GM18909 (cell line): Measurements from ENCODE around the gene ZNF488.

Experiments
- ATAC-seq: cut with Tn5 transposase; IDR thresholded peaks from one replicate; pipeline ENCODE4 v1.9.1; 2021; ENCODE audit warnings: mild to moderate bottlenecking; ENCODE audit not compliant: unreplicated experiment, poor library complexity

Gene ZNF488

GRCh38 chr10:47410862-47411261 is 26.8 kb upstream of the ZNF488 start:
- ATAC-seq: no peak

GRCh38 chr10:47410271-47410670 is 26.2 kb upstream of the ZNF488 start:
- ATAC-seq: no peak

DNA sequence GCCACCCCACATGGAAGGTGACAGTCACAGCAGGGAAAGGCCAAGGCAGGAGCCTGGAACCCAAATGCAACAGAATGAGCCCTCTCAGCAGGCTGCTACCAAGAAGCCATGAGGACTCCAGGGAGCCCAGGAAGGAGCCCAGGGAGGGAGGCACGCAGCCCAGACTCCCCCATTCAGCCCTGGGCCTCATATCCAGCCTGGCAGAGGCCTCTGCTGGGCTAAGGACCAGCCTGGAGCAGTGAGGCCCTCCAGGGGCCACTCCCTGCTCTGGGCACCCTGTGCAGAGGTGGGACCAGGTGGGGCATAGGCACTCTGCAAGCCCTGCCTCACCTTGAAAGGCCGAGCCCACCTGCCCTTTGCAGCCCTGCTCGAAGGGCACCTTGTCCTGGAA is 25.8 kb upstream of the ZNF488 start:
- no peak for ATAC-seq

- no peak for ATAC-seq
Measured at GRCh38 chr10:47409171-47409865, 25.2 kb upstream of the ZNF488 start.

DNA sequence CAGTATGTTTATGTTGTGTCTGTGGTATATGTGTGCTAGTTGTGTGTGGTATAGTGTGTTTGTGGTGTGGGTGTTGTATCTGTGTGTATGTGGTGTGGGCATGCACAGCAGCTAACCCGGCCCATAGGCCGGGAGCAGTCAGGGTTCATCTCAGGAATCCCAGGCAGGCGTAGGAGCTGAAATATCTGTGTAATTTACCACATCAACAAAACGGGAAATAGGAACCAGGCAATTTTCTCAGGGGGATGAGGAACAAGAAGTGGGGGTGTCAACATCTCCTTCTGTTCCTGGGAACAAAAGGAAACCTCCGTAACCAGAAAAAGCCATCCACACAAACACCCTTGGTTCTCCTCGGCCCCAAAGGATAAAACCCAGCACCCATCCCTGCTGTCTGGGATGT is 24.5 kb upstream of the ZNF488 start:
- no peak for ATAC-seq

DNA sequence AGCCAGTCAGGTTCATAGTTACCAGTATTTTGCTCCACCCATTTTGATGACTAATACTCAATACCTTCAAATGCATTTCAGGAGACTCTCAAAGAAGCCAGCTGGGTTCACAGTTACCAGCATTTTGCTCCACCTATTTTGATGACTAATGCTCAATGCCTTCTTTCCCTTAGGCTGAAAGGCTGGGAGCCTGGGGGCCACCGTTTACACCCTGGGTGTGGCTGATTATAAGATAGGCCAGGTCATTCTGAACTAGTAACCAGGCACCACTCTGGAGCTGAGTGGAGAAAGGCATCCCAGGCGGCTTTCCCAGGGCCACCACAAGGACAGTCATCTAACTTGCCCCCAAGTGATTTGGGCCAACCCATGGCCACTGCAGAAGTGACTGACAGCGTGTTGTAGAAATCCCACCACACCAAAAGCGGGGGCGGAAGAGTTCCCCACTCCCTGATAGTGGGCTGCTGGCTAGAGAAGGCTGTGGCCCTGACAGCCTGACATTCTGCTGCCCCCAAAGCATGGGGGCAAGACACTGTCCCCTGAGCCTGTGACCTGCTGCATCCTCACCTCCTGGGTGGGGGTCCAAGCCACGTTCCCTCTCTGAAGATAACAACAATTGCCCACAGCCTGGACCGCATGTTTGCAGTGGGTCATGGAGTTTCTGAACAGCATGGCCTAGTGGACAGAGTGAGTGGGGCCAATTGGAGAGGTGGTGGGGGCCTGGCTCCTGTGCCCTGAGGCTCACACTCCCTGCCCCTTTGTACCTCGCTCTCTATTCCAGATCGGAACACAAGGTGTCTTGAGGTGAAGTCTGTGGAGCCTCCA is 23.0 kb upstream of the ZNF488 start:
- no peak for ATAC-seq

GRCh38 chr10:47406548-47406869 is 22.4 kb upstream of the ZNF488 start:
- ATAC-seq: no peak

DNA sequence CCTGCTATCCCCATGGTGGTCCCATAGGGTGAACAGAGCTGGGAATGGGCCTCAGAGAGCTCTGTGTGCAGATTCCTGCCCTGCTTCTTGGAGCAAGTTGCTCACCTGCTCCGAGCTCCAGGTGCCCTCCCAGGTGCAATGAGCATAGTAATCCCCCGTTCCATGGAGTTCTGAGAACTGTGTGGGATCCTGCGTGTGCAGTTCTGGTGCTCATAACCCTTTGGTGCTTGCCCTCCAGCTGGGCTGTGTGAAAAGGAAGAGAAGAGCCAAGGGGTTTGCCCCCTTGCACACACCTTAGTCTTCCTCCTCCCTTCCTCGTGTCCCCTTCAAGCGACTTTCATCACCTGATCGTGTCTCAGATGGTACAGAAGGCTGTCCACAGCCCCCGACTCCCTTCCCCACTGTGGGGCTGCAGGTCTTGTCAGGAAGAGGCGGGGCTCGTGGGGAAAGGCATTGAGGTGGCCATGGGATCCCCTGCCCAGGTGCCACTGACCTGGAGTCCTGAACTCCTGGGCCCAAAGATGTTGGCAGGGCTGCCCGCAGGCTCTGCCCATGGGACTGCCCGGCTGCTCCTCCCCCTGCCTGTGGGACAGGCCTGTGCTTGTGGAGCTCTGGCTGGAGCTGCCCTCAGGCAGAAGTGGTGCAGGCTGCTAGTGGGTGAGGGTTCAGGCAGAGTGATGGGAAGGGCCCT is 21.9 kb upstream of the ZNF488 start:
- ATAC-seq: no peak

DNA sequence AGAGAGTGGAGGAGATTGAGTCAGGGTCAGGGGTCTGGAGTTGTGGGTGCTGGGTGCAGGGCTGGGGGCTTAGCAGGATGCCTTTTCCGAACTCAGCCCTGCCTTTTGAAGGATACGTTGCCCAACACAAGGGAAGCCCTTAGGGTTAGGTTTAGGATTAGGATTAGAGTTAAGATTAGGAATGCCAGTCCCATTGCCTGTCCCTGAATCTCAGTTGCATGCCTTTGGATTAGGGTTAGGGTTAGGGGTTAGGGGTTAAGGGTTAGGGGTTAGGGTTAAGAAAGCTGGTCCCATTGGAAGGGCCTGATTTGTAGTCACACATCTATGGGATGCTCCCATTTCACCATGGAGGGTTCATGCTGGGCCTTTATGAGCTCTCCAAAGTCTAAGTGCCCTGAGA is 20.8 kb upstream of the ZNF488 start:
- ATAC-seq: no peak

DNA sequence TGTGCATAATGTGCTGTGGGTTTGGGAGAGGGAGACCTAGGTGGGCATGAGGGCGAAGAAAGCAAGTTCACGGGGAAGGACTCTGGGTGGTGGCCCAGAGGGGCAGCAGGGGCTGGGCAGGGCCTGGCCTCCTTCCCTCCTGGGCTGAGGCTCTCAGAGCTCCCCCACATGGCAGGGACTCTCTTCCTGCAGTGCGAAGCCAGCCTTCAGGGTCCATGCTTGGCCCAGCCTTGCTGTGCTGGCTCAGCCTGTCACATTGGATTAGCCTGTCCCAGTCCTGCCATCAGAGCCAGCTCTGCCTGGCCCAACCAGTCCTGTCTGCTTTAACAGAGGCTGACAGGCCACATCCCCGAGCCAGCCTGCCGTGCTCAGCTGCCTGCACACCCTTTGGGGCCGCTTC is 20.4 kb upstream of the ZNF488 start:
- ATAC-seq: no peak

DNA sequence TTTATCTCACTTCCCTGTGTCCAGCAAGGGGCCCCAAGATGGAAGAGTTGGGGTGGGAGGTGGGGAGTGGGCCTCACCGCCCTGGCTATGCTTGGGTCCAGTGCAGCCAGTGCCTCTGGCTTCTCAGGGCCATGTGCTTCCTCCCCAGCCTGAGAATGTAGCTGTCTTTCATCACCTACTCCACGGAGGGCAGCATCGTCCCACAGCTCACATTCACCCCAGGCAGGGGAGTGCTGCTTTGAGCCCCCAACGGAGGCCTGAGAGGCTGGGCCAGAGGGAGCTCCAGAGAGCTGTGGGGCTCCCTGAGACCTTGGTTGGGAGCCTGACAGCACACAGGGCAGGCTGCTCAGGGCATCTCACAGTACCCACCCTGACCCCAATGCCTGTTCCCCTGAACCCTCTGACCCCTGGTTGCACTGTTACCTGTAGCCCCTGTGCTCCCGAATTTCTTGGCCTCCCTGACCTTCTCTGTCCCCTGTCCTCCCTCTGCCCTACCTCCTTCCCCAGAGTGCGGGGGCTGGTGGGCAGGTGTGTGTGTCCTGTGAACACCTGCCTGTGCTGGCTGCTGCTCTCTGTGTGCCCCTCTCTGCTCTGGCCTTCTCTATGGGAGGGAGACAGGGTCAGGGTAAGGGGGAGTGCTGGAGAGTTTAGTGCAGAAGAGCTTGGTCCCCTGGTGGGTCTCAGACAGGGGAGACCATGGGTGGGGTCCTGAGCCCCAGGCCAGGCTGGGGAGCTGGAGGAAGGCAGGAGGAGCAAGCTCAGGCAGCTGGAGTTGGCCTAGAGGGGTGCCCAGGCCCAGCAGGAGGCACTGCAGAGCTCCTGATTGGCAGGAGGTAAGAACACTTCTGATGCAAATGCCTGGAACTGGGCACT is 19.6 kb upstream of the ZNF488 start:
- ATAC-seq: no peak

DNA sequence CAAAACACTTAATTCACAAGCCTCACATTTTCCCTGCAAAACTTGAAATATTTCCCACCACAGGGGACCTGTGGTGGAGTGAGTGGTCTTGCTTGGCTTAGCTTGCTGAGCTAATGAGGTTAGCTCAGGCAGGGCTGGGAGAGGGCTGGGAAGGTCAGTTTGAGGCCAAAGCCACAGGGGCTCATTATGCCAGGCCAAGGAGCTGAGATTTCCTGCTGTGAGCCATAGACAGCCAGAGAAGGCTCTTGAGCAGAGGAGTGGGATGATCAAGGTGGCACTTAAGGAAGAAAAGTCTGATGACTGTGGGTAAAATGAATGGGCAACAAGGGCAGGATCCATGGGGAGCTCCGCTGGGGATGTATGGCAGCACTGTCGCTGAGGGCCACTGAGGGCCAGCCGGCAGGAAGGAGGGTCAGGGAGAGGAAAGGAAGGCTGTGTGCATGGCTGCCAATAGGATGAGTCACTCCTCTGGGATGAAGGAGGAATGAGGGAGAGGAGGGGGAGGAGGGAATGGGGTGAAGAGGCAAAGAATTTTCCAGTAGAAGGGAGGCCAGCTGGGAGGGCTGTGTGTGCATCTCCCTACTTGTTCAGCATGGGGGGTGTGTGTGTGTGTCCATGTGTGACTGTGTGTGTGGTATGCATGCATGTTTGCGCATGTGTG is 18.7 kb upstream of the ZNF488 start:
- no peak for ATAC-seq

- no peak for ATAC-seq
Measured at GRCh38 chr10:47401874-47402640, 18.0 kb upstream of the ZNF488 start.

DNA sequence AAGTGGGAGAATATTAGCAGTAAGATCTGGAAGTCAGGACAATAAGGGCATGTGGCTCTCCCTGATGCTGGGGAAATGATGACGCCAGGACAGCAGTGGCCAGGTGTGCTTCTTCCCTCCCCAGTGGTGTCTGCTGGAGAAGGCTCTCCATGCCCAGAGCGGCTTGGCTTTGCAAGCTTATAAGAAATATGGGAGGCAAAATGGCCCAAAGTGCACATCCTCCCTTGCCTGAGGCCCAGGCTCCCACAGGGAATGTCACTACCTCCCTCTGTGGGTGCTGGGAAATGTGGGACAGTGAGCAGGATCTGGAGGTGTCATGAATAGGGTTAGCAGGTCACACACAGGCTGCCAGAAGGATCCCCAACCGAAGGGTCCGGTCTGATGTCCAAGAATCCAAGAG is 17.1 kb upstream of the ZNF488 start:
- no peak for ATAC-seq

GRCh38 chr10:47400786-47401185 is 16.7 kb upstream of the ZNF488 start:
- no peak for ATAC-seq

- no peak for ATAC-seq
Measured at GRCh38 chr10:47400251-47400650, 16.2 kb upstream of the ZNF488 start.

DNA sequence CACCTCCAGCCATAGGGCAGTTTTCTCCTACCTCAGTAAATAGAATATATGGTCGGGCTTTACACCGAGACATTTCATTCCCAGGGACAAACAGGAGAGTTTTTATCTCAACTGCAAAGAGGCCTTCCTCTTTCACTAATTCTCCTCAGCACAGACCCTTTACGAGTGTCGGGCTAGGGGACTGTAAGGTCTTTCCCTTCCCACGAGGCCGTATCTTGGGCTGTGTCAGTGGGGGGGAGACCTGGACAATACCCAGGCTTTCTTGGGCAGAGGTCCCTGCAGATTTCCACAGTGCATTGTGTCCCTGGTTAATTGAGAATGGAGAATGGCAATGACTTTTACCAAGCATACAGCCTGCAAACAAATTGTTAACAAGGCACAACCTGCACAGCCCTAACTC is 13.2 kb upstream of the ZNF488 start:
- ATAC-seq: no peak

GRCh38 chr10:47396311-47396717 is 12.2 kb upstream of the ZNF488 start:
- ATAC-seq: no peak

- no peak for ATAC-seq
Measured at GRCh38 chr10:47389619-47390018, 5.5 kb upstream of the ZNF488 start.
